ENCODE results near the gene TRPM3. TPM values are rescaled to one million over a fixed set of nuclear protein-coding genes. Genes with fewer than 3 reads are reported as not detected.
A peak's percentile ranks its signal among the peaks of the same experiment; 100 is the strongest.

TRPM3 gene
- total RNA-seq, 1 donor, result under 0.01 TPM

DNA sequence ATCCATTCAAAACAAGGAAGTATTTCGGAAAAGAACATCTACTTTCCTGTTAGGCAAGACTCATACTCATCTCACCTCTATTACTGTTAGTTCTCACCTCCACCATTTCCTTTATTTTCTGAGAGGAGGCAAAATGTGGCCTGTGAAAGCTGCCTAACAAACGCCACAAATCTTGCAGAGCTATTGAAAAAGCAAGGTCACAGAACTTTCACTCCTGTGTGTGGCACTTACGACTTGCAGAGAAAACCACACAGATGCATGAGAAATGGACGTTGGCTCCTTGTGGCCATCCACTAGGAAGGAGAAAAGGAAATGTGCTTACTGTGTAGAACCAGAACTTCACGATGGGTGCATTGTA lies 511.2 kb downstream of the TRPM3 start:
- H3K4me3 ChIP-seq (ENCODE audit: low read depth, low read length), result no peak overlapping the region
- no peak for DNase-seq (ENCODE audit: low read depth)
- TF ChIP-seq, protein P1, sequence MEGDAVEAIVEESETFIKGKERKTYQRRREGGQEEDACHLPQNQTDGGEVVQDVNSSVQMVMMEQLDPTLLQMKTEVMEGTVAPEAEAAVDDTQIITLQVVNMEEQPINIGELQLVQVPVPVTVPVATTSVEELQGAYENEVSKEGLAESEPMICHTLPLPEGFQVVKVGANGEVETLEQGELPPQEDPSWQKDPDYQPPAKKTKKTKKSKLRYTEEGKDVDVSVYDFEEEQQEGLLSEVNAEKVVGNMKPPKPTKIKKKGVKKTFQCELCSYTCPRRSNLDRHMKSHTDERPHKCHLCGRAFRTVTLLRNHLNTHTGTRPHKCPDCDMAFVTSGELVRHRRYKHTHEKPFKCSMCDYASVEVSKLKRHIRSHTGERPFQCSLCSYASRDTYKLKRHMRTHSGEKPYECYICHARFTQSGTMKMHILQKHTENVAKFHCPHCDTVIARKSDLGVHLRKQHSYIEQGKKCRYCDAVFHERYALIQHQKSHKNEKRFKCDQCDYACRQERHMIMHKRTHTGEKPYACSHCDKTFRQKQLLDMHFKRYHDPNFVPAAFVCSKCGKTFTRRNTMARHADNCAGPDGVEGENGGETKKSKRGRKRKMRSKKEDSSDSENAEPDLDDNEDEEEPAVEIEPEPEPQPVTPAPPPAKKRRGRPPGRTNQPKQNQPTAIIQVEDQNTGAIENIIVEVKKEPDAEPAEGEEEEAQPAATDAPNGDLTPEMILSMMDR (IDR thresholded peaks at IDR 0.05; ENCODE audit: insufficient read depth, low read depth, low read length), result no peak

DNA sequence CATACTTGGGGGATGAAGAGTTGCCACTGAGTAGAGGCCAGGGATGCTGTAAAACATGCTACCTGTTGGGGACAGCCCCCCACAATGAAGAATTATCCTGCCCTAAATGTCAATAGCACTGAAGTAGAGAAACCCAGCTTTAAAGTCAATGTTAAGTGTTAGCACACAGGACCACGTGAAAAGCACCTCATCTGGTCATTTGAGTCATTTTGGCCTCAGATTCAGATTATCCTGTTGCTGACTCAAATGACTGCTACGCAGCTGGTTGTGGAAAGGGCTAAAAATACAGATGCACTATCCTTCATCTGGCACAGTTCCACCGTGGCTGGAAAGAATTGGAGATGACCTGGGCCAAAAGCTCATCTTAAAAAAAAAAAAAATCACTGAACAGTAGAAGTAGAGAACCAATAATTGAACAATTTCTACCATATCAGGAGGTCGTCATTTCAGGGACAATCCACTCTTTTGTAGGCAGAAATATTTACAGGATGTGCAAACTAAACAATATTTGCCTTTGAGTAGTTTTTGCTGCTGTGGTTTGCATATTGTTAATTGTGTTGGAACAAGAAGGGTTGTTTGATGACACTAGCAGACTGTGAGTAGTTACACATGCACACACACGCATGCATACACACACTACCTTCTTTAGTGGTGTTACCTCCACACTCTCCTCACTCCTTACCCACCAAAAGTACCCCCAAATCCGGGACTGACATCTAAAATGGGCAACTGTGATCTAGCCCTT lies 511.7 kb downstream of the TRPM3 start:
- no peak overlapping the region for H3K4me3 ChIP-seq (ENCODE audit: low read depth, low read length)
- TF ChIP-seq, protein P1 (IDR thresholded peaks at IDR 0.05; ENCODE audit: insufficient read depth, low read depth, low read length), result no peak

DNA sequence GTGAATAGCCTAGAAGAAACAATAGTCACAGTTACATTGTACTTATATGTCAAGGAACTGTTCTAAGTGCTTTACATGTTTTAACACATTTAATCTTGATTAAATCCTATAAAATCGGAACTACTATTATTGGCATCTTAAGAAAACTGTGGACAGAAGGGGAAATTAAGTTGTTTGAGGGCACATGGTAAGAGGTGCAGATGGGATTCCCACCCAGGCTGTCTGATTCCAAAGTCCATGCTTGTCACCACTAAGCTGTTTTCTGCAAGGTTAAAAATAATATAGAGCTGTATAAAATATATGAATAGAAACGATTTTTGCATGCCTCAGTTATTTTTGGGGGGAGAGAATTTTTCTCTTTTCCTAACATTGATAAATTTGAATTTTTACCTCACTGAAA lies 512.4 kb downstream of the TRPM3 start:
- no peak for DNase-seq (ENCODE audit: low read depth)
- TF ChIP-seq, protein P1 (IDR thresholded peaks at IDR 0.05; ENCODE audit: insufficient read depth, low read depth, low read length), result no peak
- H3K4me3 ChIP-seq (ENCODE audit: low read depth, low read length), result no peak overlapping the region

More for the DNA sequence above, 511.7 kb downstream of the TRPM3 start:
- peak; percentile 91 for DNase-seq (ENCODE audit: low read depth)

DNA sequence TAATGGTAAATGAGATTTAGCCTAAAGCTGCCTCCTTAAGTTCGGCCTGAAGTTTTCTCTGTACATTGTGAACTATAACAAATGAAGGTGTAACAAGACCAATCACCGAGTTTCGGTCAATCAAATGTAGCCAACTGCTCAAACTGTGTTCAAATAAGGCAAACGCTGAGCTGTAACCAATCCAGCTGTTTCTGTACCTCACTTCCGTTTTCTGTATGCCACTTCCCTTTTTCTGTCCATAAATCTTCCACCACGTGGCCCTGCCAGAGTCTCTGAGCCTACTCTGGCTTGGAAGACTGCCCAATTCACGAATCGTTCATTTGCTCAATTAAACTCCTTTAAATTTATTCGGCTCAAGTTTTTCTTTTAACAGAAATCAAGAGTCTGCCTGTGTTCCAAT lies 513.5 kb downstream of the TRPM3 start:
- H3K4me3 ChIP-seq (ENCODE audit: low read depth, low read length), result no peak overlapping the region
- TF ChIP-seq, protein P1 (IDR thresholded peaks at IDR 0.05; ENCODE audit: insufficient read depth, low read depth, low read length), result no peak
- no peak for DNase-seq (ENCODE audit: low read depth)

DNA sequence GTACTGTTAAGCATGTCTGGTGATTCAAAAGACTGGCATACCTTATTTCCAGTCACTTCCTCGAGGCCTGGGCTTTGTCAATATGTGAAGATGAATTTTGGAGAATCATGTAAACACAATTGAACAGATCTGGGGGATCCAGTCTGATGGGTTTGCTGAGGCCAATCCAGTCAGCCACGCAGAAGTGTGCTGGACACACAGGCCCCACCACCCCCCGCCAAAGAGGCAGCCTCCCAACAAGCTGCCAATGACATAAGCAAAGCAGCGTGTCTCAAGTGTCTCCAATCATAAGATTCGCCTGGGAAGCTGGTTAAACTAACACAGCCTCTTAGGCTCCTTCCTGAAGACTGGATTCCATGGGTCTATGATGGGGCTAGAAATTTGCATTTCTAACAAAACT lies 514.1 kb downstream of the TRPM3 start:
- TF ChIP-seq, protein P1 (IDR thresholded peaks at IDR 0.05; ENCODE audit: insufficient read depth, low read depth, low read length), result no peak
- no peak overlapping the region for H3K4me3 ChIP-seq (ENCODE audit: low read depth, low read length)
- DNase-seq (ENCODE audit: low read depth), result no peak

DNA sequence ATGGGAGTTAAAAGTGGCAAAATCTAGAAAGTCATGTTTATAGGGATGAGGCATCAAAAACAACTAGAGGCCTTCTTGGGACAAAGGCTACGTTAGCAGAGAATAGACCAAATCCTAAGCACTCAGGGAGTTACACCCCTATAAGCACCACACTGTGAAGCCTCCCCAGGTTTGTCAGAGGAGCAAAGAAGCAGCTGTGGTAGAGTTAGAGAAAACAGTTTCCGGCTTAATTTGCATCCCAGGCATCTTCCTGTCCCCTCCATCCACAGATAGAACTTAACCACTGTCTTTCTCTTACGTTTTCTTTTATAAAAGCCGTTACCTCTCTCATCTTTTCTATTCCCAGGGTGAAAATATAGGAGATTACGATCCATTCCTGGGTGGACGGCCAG lies 518.4 kb downstream of the TRPM3 start:
- no peak for DNase-seq (ENCODE audit: low read depth)
- TF ChIP-seq, protein P1 (IDR thresholded peaks at IDR 0.05; ENCODE audit: insufficient read depth, low read depth, low read length), result no peak

More for the DNA sequence above, 518.4 kb downstream of the TRPM3 start:
- no peak overlapping the region for H3K4me3 ChIP-seq (ENCODE audit: low read depth, low read length)

All from fibroblast of villous mesenchyme (primary cell).